ENCODE data around the gene TYW1B.
"Not testable (repeated sequence)": the region's sequence is repeated elsewhere in the genome, so short reads cannot be mapped to it uniquely, and the experiment has no call there.

DNA sequence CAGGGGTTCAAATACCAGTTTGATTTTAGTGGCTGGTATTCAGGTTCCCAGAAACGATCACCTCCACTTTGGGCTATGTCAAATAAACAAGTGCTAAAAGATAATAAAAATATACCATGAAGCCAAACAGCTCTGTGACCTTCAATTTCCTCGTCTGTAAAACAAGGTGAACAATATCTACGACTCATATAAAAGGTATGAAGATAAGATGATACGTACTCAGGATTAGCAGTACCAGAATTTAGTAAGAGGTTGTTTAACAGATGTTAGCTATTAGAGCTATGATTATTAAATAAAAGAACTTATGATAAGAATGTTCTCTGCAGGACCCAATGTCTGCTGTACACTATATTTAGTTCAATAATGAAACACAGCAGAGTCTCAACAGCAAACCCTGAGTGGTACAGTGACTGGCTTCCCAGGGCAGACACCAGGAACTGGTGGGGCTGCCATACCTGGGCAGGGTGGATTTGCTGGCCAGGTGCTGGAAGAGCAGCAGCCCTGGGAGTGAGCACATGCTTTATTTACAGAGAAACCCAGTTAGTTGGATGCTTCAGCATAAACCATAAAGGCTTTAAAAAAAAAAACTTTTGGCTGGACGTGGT is 151.8 kb downstream of the TYW1B start:
- not testable (repeated sequence) for TF ChIP-seq EZH2 (IDR thresholded peaks at IDR 0.05; ENCODE audit: low read length, missing control alignments)
- TF ChIP-seq, protein P1, sequence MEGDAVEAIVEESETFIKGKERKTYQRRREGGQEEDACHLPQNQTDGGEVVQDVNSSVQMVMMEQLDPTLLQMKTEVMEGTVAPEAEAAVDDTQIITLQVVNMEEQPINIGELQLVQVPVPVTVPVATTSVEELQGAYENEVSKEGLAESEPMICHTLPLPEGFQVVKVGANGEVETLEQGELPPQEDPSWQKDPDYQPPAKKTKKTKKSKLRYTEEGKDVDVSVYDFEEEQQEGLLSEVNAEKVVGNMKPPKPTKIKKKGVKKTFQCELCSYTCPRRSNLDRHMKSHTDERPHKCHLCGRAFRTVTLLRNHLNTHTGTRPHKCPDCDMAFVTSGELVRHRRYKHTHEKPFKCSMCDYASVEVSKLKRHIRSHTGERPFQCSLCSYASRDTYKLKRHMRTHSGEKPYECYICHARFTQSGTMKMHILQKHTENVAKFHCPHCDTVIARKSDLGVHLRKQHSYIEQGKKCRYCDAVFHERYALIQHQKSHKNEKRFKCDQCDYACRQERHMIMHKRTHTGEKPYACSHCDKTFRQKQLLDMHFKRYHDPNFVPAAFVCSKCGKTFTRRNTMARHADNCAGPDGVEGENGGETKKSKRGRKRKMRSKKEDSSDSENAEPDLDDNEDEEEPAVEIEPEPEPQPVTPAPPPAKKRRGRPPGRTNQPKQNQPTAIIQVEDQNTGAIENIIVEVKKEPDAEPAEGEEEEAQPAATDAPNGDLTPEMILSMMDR (conservative IDR thresholded peaks at IDR 0.05 in 1 of 2, IDR thresholded peaks at IDR 0.05 in 1 of 2; ENCODE audit: low read depth in 1 of 2, low read length in 2 of 2): not testable (repeated sequence)

Measured in fibroblast of lung (primary cell).